Measurements from ENCODE around the gene RPS2.

The RPS2 gene

GRCh38 chr16:1991135-1991551, 26.5 kb upstream of the RPS2 start:
- no peaks in the 10 kb centered on the region; the same call in 1 of the 2 replicates for H3K36me3 ChIP-seq (ENCODE audit: insufficient read depth, low read length)
- no peak overlapping the region for H2AFZ ChIP-seq (ENCODE audit: low read length)
- 0 out of 2 replicates have a peak, but pooled peaks cover 2% of the 10 kb centered on the region for H3K79me2 ChIP-seq (ENCODE audit: insufficient read depth, low read length)
- no peaks in the 10 kb centered on the region for H3F3A ChIP-seq (ENCODE audit: low read depth)
- no peaks in the 10 kb centered on the region for H3K27me3 ChIP-seq (ENCODE audit: insufficient read depth, low read length, poor library complexity, severe bottlenecking)
- no peak for TF ChIP-seq CTCF (conservative IDR thresholded peaks at IDR 0.05; ENCODE audit: low read length)
- no peak for TF ChIP-seq EZH2phosphoT487 (IDR thresholded peaks at IDR 0.05; ENCODE audit: borderline replicate concordance)
- no peaks in the 10 kb centered on the region for H3K9me2 ChIP-seq (replicated peaks; ENCODE audit: low read depth, low read length)
- no peak overlapping the region for H3K4me2 ChIP-seq (ENCODE audit: low read depth, low read length, poor library complexity, severe bottlenecking)
- H3K4me3 ChIP-seq (ENCODE audit: low read length, poor library complexity, severe bottlenecking) = no peak overlapping the region
- H3K9ac ChIP-seq (ENCODE audit: low read depth, low read length, poor library complexity, severe bottlenecking) = no peak overlapping the region
- no peaks in the 10 kb centered on the region for H4K20me1 ChIP-seq (ENCODE audit: insufficient read depth, low read length, poor library complexity, severe bottlenecking)
- H3K4me1 ChIP-seq (ENCODE audit: insufficient read depth, low read length, poor library complexity, severe bottlenecking) = no peaks in the 10 kb centered on the region
- H3K9me3 ChIP-seq (ENCODE audit: insufficient read depth, low read depth, low read length) = no peaks in the 10 kb centered on the region

GRCh38 chr16:1990351-1991134, 25.9 kb upstream of the RPS2 start:
- Histone ChIP-seq H2AFZ (ENCODE audit: low read length) (no peak overlapping the region), H3K4me1 (ENCODE audit: insufficient read depth, low read length, poor library complexity, severe bottlenecking) (no peaks in the 10 kb centered on the region), H3K4me2 (ENCODE audit: low read depth, low read length, poor library complexity, severe bottlenecking) (no peak overlapping the region), H3K27me3 (ENCODE audit: insufficient read depth, low read length, poor library complexity, severe bottlenecking) (no peaks in the 10 kb centered on the region), H4K20me1 (ENCODE audit: insufficient read depth, low read length, poor library complexity, severe bottlenecking) (no peaks in the 10 kb centered on the region), H3K79me2 (ENCODE audit: insufficient read depth, low read length) (peaks cover 8% of the 10 kb centered on the region; the same call in 1 of the 2 replicates), H3K36me3 (ENCODE audit: insufficient read depth, low read length) (no peaks in the 10 kb centered on the region; the same call in 1 of the 2 replicates), H3K9me3 (ENCODE audit: insufficient read depth, low read depth, low read length) (no peaks in the 10 kb centered on the region), H3K9me2 (replicated peaks; ENCODE audit: low read depth, low read length) (no peaks in the 10 kb centered on the region), H3F3A (ENCODE audit: low read depth) (no peaks in the 10 kb centered on the region), H3K9ac (ENCODE audit: low read depth, low read length, poor library complexity, severe bottlenecking) (no peak overlapping the region), H3K4me3 (ENCODE audit: low read length, poor library complexity, severe bottlenecking) (no peak overlapping the region)
- no peak for TF ChIP-seq CTCF (conservative IDR thresholded peaks at IDR 0.05; ENCODE audit: low read length)
- no peak for TF ChIP-seq EZH2phosphoT487 (IDR thresholded peaks at IDR 0.05; ENCODE audit: borderline replicate concordance)

- no peak overlapping the region for H3K4me3 ChIP-seq (ENCODE audit: low read length, poor library complexity, severe bottlenecking)
- H3K9me3 ChIP-seq (ENCODE audit: insufficient read depth, low read depth, low read length) = no peaks in the 10 kb centered on the region
- peaks cover 13% of the 10 kb centered on the region for H3K79me2 ChIP-seq (ENCODE audit: insufficient read depth, low read length)
- no peaks in the 10 kb centered on the region for H3K9me2 ChIP-seq (replicated peaks; ENCODE audit: low read depth, low read length)
- H3K4me1 ChIP-seq (ENCODE audit: insufficient read depth, low read length, poor library complexity, severe bottlenecking) = no peaks in the 10 kb centered on the region
- no peaks in the 10 kb centered on the region for H4K20me1 ChIP-seq (ENCODE audit: insufficient read depth, low read length, poor library complexity, severe bottlenecking)
- no peak overlapping the region for H3K9ac ChIP-seq (ENCODE audit: low read depth, low read length, poor library complexity, severe bottlenecking)
- H3F3A ChIP-seq (ENCODE audit: low read depth) = no peaks in the 10 kb centered on the region
- H3K27me3 ChIP-seq (ENCODE audit: insufficient read depth, low read length, poor library complexity, severe bottlenecking) = no peaks in the 10 kb centered on the region
- no peak overlapping the region for H2AFZ ChIP-seq (ENCODE audit: low read length)
- H3K4me2 ChIP-seq (ENCODE audit: low read depth, low read length, poor library complexity, severe bottlenecking) = no peak overlapping the region
- TF ChIP-seq CTCF (conservative IDR thresholded peaks at IDR 0.05; ENCODE audit: low read length) (no peak), EZH2phosphoT487 (IDR thresholded peaks at IDR 0.05; ENCODE audit: borderline replicate concordance) (no peak)
- H3K36me3 ChIP-seq (ENCODE audit: insufficient read depth, low read length) = no peaks in the 10 kb centered on the region; the same call in 1 of the 2 replicates
These were observed 25.4 kb upstream of the RPS2 start for GRCh38 chr16:1990101-1990350.
